Ovary (tissue), 3 donors: Measurements from ENCODE around the gene PCF11.

ENCODE experiments used
- CTCF ChIP-seq, 3 donors: fragments of 450-650 bp in 2 of 3; fragments of 200-600 bp in 1 of 3; IDR thresholded peaks; one replicate each; pipeline versions ENCODE4 v1.5.1 to v1.8.0; 2016 to 2022; ENCODE audit warnings: antibody characterized with exemption in 3 of 3, mild to moderate bottlenecking in 1 of 3
- EP300 ChIP-seq: sonication (generic); formaldehyde crosslinking; IDR thresholded peaks from one replicate; pipeline ENCODE4 v1.6.1; 2017; ENCODE audit warnings: antibody characterized with exemption
- POLR2A ChIP-seq: fragments of 450-650 bp; IDR thresholded peaks from one replicate; pipeline ENCODE4 v1.6.1; 2017; ENCODE audit warnings: antibody characterized with exemption, mild to moderate bottlenecking, moderate library complexity
- donor health status: DM: no; HTN: no; CAD: no.

GRCh38 chr11:83191491-83191890 lies 34.6 kb downstream of the PCF11 start:
- no peak for TF ChIP-seq CTCF (IDR thresholded peaks at IDR 0.05)
- TF ChIP-seq EP300 = no peak
- TF ChIP-seq POLR2A = no peak
